DMS 273 treated with DMSO at 0.1 percent for 48 hours (cell line): ENCODE data around the gene OPCML.

Source experiments
- DNase-seq: peaks from one replicate; lab custom pipeline; 2025; lab: John Stamatoyannopoulos, UW

The OPCML gene

DNA sequence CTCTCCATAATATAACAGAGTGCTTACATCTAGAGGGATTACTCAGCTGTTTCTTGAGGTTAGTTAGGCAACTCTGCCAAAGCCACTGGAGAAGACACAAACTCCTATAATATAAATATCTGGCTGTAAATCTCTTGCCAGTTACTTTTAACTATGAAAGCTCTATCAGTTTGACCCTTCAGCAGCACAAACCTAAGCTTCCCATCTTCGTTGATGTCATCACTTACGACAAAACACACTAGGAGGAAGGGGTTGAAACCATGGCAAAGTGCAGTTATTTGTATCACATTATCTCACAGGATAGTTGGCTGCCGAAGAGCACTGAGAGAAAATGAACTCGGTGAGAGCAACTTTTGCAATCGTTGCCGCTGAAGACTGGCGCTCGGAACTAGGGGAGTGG lies 922.1 kb downstream of the OPCML start:
- no peak for DNase-seq

DNA sequence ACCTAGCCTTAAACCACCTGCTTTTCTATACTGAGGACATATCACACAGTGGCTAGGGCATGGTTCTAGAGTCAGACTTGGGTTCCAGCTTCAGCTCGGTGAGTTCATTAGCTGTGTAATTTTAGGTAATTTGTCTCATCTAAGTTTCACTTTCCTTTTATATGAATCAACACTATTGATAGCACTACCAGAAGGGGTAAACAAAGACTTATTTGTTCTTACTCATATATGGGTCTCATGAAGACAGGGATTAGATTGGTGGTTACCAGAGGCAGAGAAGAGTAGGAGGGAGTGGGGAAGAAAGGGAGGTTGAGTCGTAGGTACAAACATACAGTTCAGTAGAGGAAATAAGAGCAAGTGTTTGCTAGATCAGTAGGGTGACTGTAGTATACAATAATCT lies 924.7 kb downstream of the OPCML start:
- no peak for DNase-seq

DNA sequence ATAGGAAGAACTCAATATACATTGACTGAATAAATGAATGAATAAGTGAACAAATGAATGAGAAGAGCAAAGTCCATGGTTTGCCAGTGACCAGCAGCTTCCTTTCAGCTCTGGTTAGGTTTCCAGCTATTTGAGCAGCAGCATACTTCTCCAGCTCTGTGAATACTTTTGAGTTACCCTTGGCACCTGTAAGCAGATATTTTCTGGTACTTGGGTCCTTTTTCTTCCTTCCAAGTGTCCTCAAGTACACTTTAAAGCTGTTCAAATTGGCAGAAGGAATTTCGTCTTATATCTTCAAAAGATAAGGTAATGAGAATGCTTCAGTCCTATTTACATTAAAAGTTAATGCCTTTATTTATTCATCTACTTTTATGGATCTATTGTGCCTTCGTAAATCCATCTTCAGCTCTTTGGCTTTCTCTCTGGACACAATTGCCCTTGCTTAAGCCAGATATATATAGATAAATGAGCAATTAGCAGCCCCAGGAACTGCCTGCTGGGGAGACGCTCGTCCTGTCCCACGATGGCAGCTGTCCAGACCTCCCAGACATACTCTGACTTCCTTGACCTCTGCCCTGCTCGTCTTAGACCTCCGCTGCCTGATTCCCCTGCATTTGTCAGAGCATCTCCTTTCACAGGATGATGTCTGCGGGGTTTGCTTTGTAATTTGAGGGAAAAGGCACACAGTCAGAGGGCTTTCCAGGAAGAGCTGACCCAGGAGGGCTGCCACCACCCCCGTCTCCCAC lies 926.3 kb downstream of the OPCML start:
- DNase-seq, result no peak

DNA sequence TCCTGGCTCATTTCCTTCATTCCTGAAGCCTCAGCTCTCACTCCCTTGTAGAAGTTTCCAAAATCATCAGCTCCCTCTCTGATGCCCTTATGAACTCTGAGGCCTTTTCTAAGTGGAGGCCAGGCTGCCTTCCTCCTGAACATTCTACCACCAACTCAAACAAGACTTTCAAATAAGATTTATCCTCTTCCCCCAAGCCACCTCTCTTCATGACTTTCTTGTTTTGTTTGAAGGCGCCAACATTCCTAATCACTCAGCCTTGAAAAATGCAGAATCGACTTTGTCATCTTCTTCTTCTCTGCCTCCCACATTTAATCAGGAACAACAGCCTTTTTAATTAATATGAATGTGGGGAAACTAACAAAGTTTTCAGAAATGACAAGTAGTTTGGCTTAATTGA lies 927.9 kb downstream of the OPCML start:
- DNase-seq, result no peak

DNA sequence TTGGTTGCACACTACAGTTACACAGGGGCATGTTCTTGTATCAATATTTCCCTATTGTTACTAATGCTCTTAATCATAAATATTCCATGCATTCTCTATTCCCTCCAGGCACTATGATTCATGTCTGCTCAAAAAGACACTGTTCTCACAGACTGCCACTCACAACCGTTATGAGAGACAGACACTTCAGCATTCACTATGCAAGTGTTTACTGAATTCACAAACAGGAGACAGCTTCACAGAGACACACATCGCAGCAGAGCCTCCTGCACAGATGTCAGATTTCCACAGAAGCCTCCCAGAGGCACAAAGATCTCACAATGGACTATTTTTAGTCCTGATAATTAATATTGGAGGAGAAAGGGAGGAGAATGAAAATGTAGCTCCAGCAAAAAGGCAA lies 930.4 kb downstream of the OPCML start:
- DNase-seq, result no peak

DNA sequence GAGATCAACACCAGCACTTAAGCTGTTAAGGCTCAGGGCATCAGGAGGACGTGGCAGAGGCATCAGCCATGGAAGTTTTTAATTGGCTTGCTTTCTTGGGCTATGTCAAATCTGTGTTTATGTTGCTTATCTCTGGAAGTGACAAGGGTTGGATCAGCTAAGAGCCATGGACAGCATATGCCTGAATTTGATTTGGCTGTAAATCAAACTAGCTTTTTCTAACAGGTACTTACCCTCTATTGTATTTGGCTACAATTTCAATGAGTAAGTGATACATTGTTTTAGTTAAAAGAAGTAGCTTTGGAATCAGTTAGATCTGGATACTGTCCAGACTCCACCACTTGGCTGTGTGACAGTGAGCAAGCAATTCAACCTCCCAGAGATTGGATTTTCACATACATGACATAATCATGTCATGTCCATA lies 936.6 kb downstream of the OPCML start:
- DNase-seq, result no peak

DNA sequence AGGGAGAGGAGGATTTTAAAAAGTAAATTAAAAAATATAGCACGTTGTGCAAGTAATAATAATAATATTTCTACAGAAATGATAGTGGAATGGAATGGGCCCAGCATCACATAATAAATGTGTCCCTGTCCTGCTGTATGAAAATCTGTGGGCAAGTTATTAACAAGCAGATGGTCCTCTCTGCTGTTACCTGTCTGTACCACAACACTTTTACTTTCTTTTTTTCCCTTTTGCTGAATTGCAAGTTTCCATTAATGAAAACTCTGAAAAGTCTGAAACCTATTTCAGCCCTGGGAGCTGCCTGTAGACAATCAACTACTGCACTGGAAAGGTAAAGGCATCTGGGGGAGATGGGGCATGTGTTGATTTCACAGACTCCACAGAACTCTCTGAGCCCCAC lies 937.1 kb downstream of the OPCML start:
- DNase-seq, result no peak

DNA sequence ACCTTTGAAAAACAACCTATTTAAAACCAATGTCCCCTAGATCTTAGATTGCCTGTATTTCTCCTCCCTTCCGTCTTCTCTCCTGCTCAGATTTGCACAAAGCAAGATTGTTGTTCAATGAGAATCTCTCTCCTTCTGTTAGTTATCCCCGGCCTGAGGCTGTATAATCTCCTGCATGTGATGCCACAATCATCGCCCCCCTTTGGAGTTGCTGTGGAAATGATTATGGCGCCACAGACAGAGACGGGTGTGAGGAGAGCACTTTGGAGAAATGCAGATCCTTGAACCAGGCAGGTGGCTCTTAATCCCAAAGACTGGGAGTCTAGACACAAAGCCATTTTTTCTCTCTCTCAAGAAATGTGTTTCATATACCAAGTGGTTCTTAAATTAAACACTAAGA lies 941.3 kb downstream of the OPCML start:
- no peak for DNase-seq

DNA sequence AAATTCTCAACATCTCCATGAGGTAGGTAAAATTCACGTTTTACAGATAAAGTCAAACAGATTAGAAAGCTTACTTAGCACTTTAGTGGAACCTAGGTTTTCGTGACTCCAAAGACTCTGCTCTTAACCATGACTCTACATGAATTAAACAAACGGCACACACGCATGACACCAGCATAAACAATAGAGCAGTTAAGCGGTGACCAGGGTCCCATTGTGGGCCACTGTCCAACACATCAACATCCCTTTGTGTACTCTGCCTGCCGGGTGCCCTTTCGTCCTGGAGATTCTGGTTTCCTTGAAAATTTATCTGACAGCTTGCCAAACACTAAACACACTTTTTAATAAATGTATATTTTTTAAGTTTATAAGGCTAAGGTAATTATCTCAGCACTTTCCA lies 941.7 kb downstream of the OPCML start:
- DNase-seq, result no peak

DNA sequence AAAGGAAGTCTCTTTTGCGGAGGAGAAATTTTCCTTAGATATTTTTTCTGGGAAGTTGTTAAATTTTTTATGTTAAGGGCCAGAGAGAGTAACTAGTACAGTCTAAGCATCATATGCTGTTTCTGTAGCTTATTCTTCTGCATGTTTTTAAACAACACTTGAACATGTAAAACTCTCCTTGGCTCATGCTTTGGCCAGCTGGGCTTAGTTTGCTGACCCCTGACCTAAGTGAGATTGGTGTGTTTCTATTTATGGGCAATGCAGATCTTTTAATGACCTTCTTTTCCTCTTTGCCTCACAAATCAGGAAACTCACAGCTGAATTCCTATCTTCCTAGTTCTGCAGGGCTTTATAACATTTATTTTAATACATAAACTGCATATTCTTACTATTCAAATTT lies 942.5 kb downstream of the OPCML start:
- DNase-seq, result no peak

DNA sequence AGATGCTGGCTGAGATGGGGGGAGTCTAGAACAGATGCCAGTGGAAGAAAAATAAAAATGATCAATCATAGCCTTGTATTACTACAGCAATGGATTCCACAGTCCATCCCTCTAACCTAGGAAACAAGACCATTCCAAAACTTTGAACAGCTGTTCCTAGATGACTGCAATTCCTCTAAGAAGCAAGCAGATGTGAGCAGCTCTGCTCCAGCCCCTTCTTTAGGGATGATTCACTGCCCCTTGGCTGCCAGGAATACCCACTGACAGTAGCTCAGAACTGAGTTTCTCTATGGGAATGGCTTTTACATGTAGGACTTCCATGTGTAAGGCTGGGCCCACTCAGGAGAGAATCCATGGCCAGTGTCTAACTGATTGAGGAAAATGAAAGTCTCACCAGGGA lies 943.9 kb downstream of the OPCML start:
- DNase-seq, result no peak

DNA sequence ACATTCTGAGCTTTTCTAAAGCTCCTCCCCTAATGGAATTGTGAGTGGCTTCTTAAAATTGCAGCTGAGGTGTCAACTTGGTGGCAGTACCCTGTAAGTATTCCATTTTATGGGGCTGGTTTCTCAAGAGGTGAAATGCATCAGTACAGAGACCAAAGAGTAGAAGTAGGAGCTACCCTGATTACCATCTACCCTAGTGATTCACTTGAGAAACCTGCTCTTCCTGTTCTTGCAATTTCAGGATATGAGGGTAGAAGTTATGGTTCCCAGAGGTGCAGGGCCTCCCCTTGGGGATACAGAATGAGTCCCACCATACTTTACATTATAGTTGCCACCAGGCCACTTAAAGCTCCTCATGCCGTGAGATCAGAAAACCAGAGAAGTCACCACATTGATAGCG lies 944.6 kb downstream of the OPCML start:
- DNase-seq, result no peak

DNA sequence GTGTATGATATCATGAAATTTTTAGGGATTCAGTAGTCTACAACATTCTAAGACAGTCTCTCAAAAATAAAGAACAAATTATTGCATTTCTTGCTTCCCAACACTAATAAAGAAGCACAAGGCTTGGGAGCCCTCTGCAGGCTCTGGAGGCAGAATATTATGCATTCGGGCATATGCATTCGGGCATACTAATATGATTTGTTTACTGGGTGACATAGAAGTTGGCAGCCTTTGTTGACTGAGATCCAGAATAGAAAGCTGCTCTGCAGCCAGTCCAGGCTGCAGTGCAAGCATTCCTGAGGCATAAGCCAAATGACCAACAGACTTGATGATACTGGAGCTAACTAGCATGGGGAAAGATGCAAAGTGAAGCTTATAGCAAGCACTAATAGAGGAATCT lies 945.5 kb downstream of the OPCML start:
- DNase-seq, result no peak

DNA sequence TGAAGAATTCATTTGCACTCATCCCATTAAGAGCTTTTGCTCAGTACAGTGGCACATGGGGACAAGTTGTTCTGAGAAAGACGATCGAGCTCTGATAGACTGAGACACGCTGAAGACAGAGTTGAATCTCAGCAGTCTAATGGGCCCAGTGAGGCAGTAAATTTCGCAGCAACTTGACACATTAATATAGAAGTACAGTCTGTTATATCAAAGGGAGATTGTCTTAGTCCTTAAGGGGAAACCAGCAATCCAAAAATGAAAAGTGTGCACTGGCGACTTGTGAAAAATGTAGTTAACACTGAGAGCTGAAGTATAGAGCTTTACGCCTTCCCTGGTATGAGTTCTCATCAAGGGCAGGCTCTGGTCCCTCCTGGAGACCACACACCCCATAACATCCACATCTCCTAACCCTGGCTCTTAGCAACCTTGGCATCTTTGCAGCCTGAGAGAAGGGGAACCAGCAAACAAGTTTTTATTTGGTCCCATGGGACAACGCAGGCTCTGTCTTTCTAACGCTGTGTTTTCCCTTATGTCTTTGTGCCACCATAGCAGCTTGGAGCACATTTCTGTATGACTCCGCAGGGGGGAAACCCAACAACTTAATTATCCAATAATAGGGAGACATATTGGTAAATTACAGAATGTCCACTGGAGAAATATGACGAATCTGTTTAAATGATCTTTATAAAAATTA lies 952.5 kb downstream of the OPCML start:
- DNase-seq, result no peak

DNA sequence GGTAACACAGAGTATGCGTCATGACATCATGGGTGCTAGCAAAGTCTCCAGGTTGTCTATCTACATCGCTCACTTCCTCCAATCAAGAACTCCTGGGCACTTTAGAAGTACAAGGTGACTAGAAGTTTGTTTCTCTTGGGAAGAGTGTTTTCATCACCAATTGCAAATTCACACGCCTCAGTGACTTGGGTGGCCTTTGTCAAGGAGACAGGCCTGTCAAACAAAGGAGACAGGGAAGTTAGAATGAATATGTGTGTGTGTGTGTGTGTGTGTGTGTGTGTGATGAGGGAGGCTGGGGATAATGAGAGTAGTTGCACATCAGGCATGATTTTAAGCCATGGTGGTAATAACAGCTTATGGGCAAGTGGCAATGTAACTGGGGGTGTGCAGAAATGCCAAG lies 953.2 kb downstream of the OPCML start:
- DNase-seq, result no peak

DNA sequence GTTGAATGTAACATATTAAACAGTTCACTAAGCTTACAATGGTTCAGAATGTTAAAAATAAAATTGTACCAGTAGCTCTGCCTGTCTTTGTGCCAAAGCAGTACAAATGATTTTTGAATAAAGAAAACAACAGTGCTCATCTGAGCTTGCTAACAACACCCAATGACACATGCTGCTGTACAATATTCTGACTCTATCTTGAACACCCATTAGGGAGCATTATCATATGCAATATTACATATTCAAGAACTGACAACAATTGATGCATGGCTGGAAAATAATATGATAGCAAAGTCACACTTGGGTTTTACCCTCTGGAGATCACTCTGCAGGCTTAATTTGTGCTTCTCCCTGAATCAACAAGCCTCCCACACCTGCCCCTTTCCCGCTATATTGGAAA lies 953.7 kb downstream of the OPCML start:
- DNase-seq, result no peak

DNA sequence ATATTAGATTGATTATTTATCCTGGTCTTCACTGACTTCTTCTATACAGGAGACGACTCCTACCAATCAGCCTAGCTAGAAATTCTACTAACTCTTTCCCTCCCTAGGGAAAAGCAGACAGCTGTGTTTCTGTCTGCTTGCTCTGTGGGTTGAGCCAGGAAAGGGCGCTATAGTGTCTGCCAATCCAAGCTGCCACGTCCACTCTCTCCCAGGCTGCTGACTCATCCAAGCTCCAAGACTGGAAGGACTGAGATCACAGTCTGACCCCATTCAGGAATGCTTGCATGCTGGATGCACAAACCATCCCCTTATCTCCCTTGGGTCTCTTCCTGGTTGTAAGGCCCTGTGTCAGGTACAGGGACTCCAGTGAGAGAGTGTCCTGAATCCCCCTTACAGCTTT lies 955.6 kb downstream of the OPCML start:
- DNase-seq, result no peak

DNA sequence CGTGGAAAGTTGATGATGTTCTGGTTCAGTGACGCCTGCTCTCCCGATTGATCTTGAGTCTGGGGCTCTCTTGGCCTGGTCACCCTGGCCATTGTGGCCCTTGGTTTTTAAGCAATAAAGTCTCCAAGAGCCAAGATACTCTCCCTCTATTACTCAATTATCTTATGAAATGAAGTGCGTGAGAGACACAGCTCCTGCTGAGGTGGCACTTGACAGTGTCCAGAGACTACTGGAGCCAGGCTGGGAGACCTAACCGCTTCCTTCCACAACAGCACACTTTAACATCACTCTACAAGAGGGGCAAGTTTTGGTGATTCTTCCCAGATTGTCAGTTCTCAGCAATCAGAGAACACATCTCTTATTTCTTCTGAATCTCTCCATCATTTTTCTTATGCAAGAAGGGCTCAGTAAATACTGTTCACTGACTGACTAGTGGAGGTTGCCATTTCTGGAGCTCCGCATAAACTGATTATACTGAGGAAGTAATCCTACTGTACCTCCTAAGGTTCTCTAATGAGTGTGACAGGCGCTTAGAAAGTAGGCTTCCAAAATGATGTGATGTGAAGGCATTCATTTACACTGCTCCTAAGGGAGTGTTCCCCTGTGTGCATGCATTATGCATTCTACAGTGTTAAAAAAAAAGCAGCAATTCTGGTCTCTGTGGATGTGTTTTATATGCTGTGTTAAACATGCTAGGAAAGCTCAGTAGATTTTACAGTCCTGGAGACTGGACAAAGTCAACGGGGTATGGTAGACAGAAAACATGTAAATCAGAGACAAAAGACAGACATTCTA lies 968.0 kb downstream of the OPCML start:
- no peak for DNase-seq

DNA sequence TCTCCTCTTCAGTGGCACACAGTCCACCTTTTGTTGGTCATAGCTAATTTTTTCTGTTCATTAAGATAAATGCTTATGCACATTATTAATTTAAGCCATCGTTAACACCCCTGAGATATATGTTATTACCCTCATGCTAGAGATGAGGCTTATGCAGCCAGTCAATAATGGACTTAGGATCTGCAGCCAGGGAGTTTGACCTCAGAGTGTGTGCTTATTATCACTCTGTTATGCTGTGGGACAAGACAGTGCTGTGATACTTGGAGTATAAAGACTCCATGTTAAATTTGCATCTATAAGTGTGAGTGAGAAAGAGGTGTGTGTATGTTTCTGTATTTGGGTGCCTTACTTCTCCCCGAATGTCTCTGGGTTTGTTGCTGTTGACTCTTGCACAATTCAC lies 969.3 kb downstream of the OPCML start:
- no peak for DNase-seq

DNA sequence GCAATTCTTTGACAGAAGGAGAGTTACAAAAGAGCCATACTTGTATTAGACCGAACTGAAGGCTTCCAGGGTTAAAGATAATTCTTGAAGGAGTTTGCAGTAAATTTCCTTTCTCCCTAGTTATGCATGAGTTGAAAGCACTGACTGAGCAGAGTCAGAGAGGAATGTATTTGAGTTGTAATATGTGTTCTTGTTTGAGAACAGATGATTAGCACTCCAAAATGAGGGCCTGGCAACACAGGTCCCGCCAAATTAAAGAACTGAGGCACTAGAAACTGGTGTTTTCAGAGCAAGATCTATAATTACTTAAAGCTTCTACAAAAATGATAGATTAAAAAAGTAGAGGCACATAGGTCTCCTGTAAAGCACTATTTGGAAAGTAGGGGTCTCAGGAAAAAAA lies 970.4 kb downstream of the OPCML start:
- no peak for DNase-seq

DNA sequence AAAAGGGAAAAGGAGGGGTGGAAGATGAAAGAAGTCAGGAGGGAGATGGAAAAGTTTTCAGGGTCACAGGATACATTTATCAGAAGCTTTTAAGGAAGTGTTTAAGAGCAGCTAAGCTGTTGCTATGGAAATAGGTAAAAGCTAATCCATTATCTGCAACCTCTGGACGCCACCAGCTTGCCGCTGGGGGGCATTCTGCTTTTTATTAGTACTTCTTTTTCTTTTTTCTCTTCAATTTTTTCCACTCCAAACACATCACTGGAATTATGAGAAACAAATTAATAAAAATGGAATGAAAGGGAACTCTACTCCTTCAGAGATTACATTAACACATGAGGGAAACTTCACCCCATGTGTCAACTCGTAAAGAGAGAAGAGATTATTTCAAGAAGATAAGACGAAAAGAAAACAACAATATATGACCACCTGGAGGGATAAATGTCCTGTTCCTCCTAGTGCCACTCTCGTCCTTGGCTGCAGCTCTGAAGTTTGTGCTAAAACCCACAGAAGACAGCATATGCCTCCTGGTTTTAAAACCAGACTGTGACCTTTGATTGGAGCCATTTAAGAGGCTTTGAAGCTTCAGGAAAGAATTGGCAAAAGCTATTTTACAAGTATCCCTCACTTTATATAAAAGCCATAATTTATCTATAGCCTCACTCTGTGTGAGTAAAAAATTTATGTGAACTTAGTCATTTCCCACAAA lies 972.8 kb downstream of the OPCML start:
- DNase-seq, result no peak

DNA sequence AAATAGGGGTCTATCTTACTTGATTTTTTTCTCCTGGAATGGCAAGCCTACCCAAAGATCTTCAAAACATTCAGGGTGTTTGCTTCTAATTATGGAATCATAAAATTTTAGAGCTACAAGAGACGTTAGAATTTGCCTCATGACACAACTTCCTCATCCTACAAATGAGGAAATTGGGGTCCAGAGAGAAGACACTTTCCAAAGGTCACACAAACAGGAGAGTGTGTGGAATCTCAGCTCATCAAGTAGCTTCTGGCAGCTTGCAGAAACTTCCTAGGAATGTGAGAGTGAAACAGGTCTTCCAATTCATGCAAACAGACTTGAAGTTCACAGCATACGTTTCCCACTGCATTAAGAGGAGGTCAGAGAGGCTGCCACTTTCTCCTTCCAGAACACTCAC lies 976.0 kb downstream of the OPCML start:
- DNase-seq, result no peak

DNA sequence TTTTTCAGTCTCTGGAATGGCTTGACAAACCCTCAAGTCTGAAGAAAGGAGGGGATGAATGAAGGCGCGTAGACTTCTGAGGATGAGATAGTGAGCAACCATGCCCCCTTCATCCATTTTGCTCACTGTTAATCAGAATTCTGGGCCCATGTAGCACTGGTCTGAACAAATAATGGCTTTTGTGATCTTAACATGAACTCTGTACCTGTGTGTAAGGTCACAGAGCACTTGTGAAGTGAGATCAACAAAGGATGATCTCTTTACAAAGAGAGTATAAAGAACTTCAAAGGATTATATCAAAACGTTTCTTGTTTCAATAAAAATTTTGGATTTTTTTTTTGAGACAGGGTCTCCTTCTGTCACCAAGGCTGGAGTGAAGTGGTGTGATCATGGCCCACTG lies 976.7 kb downstream of the OPCML start:
- DNase-seq, result no peak
